Measurements from ENCODE around the gene GPR161. TPM values are rescaled to one million over a fixed set of nuclear protein-coding genes. Genes with fewer than 3 reads are reported as not detected.
A peak's percentile ranks its signal among the peaks of the same experiment; 100 is the strongest.

GPR161 gene
- total RNA-seq, 1 donor from 2014 or later = 36.4 TPM

GRCh38 chr1:168114845-168115244 is 21.9 kb downstream of the GPR161 start:
- peaks cover 21% of the 10 kb centered on the region for H3K36me3 Mint-ChIP-seq
- H3K27me3 Mint-ChIP-seq (ENCODE audit: low read depth) = no peaks in the 10 kb centered on the region
- peaks cover 12% of the 10 kb centered on the region for H3K4me1 Mint-ChIP-seq
- H3K4me3 Mint-ChIP-seq = no peak overlapping the region
- H3K27ac Mint-ChIP-seq = no peak overlapping the region
- H3K9me3 Mint-ChIP-seq = peaks cover 13% of the 10 kb centered on the region
- DNase-seq (ENCODE audit: low spot score in 2 of 2, unreplicated experiment in 2 of 2) = no peak
- no peak for TF ChIP-seq CTCF (IDR thresholded peaks at IDR 0.05; ENCODE audit: unreplicated experiment)

- H3K27ac Mint-ChIP-seq = peak overlapping the region; percentile 53
- no peak overlapping the region for H3K4me3 Mint-ChIP-seq
- no peaks in the 10 kb centered on the region for H3K27me3 Mint-ChIP-seq (ENCODE audit: low read depth)
- peaks cover 20% of the 10 kb centered on the region for H3K36me3 Mint-ChIP-seq
- peaks cover 6% of the 10 kb centered on the region for H3K9me3 Mint-ChIP-seq
- no peak for TF ChIP-seq CTCF (IDR thresholded peaks at IDR 0.05; ENCODE audit: unreplicated experiment)
- peak in 1 of 2 experiments; percentile 61 for DNase-seq (ENCODE audit: low spot score in 2 of 2, unreplicated experiment in 2 of 2)
- peaks cover 12% of the 10 kb centered on the region for H3K4me1 Mint-ChIP-seq
Observed at GRCh38 chr1:168112673-168113305, 23.9 kb downstream of the GPR161 start.

- Mint-ChIP-seq H3K27me3 (ENCODE audit: low read depth) (no peaks in the 10 kb centered on the region), H3K4me3 (no peak overlapping the region), H3K4me1 (peaks cover 12% of the 10 kb centered on the region), H3K36me3 (peaks cover 20% of the 10 kb centered on the region), H3K9me3 (peaks cover 6% of the 10 kb centered on the region), H3K27ac (no peak overlapping the region)
- no peak for DNase-seq (ENCODE audit: low spot score in 2 of 2, unreplicated experiment in 2 of 2)
- TF ChIP-seq CTCF (IDR thresholded peaks at IDR 0.05; ENCODE audit: unreplicated experiment) = no peak
Observed at GRCh38 chr1:168110896-168111545, 25.7 kb downstream of the GPR161 start.

- DNase-seq (ENCODE audit: low spot score in 2 of 2, unreplicated experiment in 2 of 2) = no peak
- Mint-ChIP-seq H3K4me3 (no peak overlapping the region), H3K27ac (no peak overlapping the region), H3K4me1 (peaks cover 3% of the 10 kb centered on the region), H3K36me3 (peaks cover 22% of the 10 kb centered on the region), H3K9me3 (no peaks in the 10 kb centered on the region), H3K27me3 (ENCODE audit: low read depth) (no peaks in the 10 kb centered on the region)
- no peak for TF ChIP-seq CTCF (IDR thresholded peaks at IDR 0.05; ENCODE audit: unreplicated experiment)
Observed at GRCh38 chr1:168106274-168106673, 30.5 kb downstream of the GPR161 start.

DNA sequence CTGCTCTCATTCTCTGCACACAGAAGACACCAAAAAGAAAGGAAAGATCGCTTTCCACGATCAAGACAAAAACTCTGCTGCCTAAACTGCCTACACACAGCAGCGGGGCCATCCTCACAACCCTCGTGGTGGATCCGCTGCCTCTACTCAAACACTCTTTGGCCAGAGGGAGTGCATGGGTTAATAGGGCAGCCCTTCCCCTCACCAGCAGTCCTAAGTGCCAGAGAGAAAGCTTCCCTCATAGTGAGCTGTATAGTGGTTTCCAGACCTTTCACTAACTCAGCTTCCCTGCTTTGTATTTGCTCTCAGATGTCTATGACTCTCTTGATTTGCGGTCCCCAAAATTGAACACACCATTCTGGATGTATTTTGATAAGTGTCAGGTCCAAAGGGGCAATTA is 30.9 kb downstream of the GPR161 start:
- TF ChIP-seq CTCF (IDR thresholded peaks at IDR 0.05; ENCODE audit: unreplicated experiment) = no peak
- no peaks in the 10 kb centered on the region for H3K27me3 Mint-ChIP-seq (ENCODE audit: low read depth)
- no peak overlapping the region for H3K27ac Mint-ChIP-seq
- no peaks in the 10 kb centered on the region for H3K9me3 Mint-ChIP-seq
- no peak overlapping the region for H3K4me3 Mint-ChIP-seq
- H3K36me3 Mint-ChIP-seq = peaks cover 22% of the 10 kb centered on the region
- H3K4me1 Mint-ChIP-seq = no peaks in the 10 kb centered on the region
- no peak for DNase-seq (ENCODE audit: low spot score in 2 of 2, unreplicated experiment in 2 of 2)
